HepG2 (cell line): ENCODE measurements around the gene CPNE5. TPM values are rescaled to one million over a fixed set of nuclear protein-coding genes. Genes with fewer than 3 reads are reported as not detected.

Experiments
- ELF3 ChIP-seq: IDR thresholded peaks from 2 replicates; pipeline ENCODE4 v1.6.1; 2016; ENCODE audit warnings: missing genetic modification reagents, missing compliant biosample characterization
- HIC2 ChIP-seq: sonication (generic); formaldehyde crosslinking; IDR thresholded peaks from 2 replicates; pipeline ENCODE4 v1.9.0; 2022; ENCODE audit warnings: low read depth, missing genetic modification reagents
- HNF4G ChIP-seq, 2 experiments: sonication (generic) in 1 of 2; formaldehyde crosslinking in 1 of 2; IDR thresholded peaks; 2 replicates each; pipeline versions ENCODE4 v1.4.0 to v1.6.1; 2011 to 2020; ENCODE audit warnings: borderline replicate concordance in 2 of 2, low read depth in 2 of 2, mild to moderate bottlenecking in 2 of 2, low read length in 1 of 2, missing genetic modification reagents in 1 of 2, moderate library complexity in 1 of 2
- HNRNPK ChIP-seq: fragments of 200-400 bp; formaldehyde crosslinking; IDR thresholded peaks from 2 replicates; pipeline ENCODE4 v1.6.1; 2018; ENCODE audit warnings: low read length, low read depth, moderate library complexity, mild to moderate bottlenecking; ENCODE audit not compliant: poor library complexity, severe bottlenecking
- HOXA5 ChIP-seq: sonication (generic); formaldehyde crosslinking; IDR thresholded peaks from 2 replicates; pipeline ENCODE4 v1.4.0; 2020; ENCODE audit warnings: missing genetic modification reagents
- IRF2 ChIP-seq: IDR thresholded peaks from 2 replicates; pipeline ENCODE4 v1.6.1; 2018; ENCODE audit warnings: missing genetic modification reagents, missing compliant biosample characterization
- LBX2 ChIP-seq: sonication (generic); formaldehyde crosslinking; IDR thresholded peaks from 2 replicates; pipeline ENCODE4 v1.5.0; 2020; ENCODE audit warnings: missing genetic modification reagents, mild to moderate bottlenecking, borderline replicate concordance
- MIER2 ChIP-seq: IDR thresholded peaks from 2 replicates; pipeline ENCODE4 v1.6.1; 2016; ENCODE audit warnings: missing biosample characterization, missing genetic modification reagents
- MTERF4 ChIP-seq: sonication (generic); formaldehyde crosslinking; IDR thresholded peaks from 2 replicates; pipeline ENCODE4 v1.8.0; 2023; ENCODE audit warnings: mild to moderate bottlenecking, missing genetic modification reagents
- NKX3-1 ChIP-seq: sonication (generic); formaldehyde crosslinking; IDR thresholded peaks from 2 replicates; pipeline ENCODE4 v1.5.0; 2020; ENCODE audit warnings: missing genetic modification reagents
- RCOR2 ChIP-seq: IDR thresholded peaks from 2 replicates; pipeline ENCODE4 v1.6.1; 2016; ENCODE audit warnings: missing biosample characterization, missing genetic modification reagents
- SRY ChIP-seq: sonication (generic); formaldehyde crosslinking; IDR thresholded peaks from 2 replicates; pipeline ENCODE4 v1.8.0; 2022; ENCODE audit warnings: mild to moderate bottlenecking, missing genetic modification reagents
- STAT6 ChIP-seq: sonication (generic); formaldehyde crosslinking; IDR thresholded peaks from 2 replicates; pipeline ENCODE4 v1.4.0; 2020; ENCODE audit warnings: missing genetic modification reagents, mild to moderate bottlenecking, borderline replicate concordance
- ZBTB33 ChIP-seq: sonication (generic); formaldehyde crosslinking; IDR thresholded peaks from 2 replicates; pipeline ENCODE4 v1.4.0; 2020; ENCODE audit warnings: missing genetic modification reagents
- ZNF281 ChIP-seq: sonication (generic); formaldehyde crosslinking; IDR thresholded peaks from 2 replicates; pipeline ENCODE4 v1.4.0; 2020; ENCODE audit warnings: missing genetic modification reagents, borderline replicate concordance
- ZNF670 ChIP-seq: sonication (generic); formaldehyde crosslinking; IDR thresholded peaks from 2 replicates; pipeline ENCODE4 v1.8.0; 2022; ENCODE audit warnings: mild to moderate bottlenecking, missing genetic modification reagents, borderline replicate concordance
- ZNF780A ChIP-seq: sonication (generic); formaldehyde crosslinking; IDR thresholded peaks from 2 replicates; pipeline ENCODE4 v1.8.0; 2022; ENCODE audit warnings: mild to moderate bottlenecking, missing genetic modification reagents, moderate library complexity
- polyA plus RNA-seq, 8 experiments: library from polyadenylated mRNA; depleted of rRNA in 3 of 8; stranded (reverse) in 7 of 8; unstranded in 1 of 8; fragments of >200 nt; fragmentation: Illumina TruSeq in 4 of 8; extraction: Trizol in 4 of 8; gene quantifications; 2 replicates each; pipeline versions ENCODE4 v1.2.1 to v1.2.3, GENCODE V29; 2011 to 2016; ENCODE audit warnings: low read depth in 4 of 8, missing spikeins in 1 of 8, mixed read lengths in 1 of 8; ENCODE audit not compliant: insufficient read depth in 1 of 8
- total RNA-seq, 5 experiments: library from RNA; depleted of rRNA; stranded (reverse); fragments of >200 nt; fragmentation: Illumina TruSeq; extraction: Trizol; gene quantifications; 2 replicates each; pipeline ENCODE4 v1.2.3, GENCODE V29; 2016; ENCODE audit warnings: low read depth in 1 of 5

Gene CPNE5
- total and polyA plus RNA-seq, 2 of the 13 experiments (the other 11 are each of a cell fraction or from before 2014, with no cell fraction given), result 0.16 TPM; not detected in 1

- no peak for TF ChIP-seq STAT6 (CRISPR knock-in tag)
- no peak for TF ChIP-seq ZNF281 (CRISPR knock-in tag)
- TF ChIP-seq NKX3-1 (CRISPR knock-in tag), result no peak
- TF ChIP-seq HIC2 (CRISPR knock-in tag), result no peak
- TF ChIP-seq ELF3 (CRISPR knock-in tag), result 0 out of 2 replicates have a peak, but pooled peaks have one; percentile 19
- TF ChIP-seq RCOR2, result no peak
- TF ChIP-seq ZNF780A (CRISPR knock-in tag), result no peak
- 0 out of 2 replicates have a peak, but pooled peaks have one; percentile 38 for TF ChIP-seq MTERF4 (CRISPR knock-in tag)
- TF ChIP-seq LBX2, result no peak
- no peak for TF ChIP-seq MIER2 (CRISPR knock-in tag)
- TF ChIP-seq HOXA5 (CRISPR knock-in tag), result no peak
- peak; percentile 24; the same call in 1 of the 2 replicates for TF ChIP-seq ZBTB33
- TF ChIP-seq ZNF670 (CRISPR knock-in tag), result no peak
- no peak for TF ChIP-seq HNRNPK
- no peak for TF ChIP-seq HNF4G (IDR thresholded peaks at IDR 0.05; ENCODE audit: borderline replicate concordance, low read depth, low read length)
- TF ChIP-seq HNF4G (CRISPR knock-in tag; IDR thresholded peaks at IDR 0.05; ENCODE audit: borderline replicate concordance, low read depth), result no peak
- TF ChIP-seq IRF2 (CRISPR knock-in tag), result peak; percentile 80
- no peak for TF ChIP-seq SRY
Measured at GRCh38 chr6:36765594-36766398, 73.4 kb downstream of the CPNE5 start (continued).
